GM12878 (cell line): Measurements from ENCODE around the gene DCAF15. TPM values are rescaled to one million over a fixed set of nuclear protein-coding genes. Genes with fewer than 3 reads are reported as not detected.

Experiments
- ATAC-seq: fragments of 200-7000 bp; cut with Tn5 transposase; 3 replicates; pipeline ENCODE4 v1.9.1; 2020; ENCODE audit warnings: mild to moderate bottlenecking, moderate library complexity
- BruUV-seq: library from RNA; stranded (reverse); fragments of 400-500 nt; replicated peaks from 2 replicates; lab custom pipeline; 2021; lab: Mats Ljungman, UMichigan
- CTCF ChIA-PET: fragments of 300-600 bp; sonication (Branson Sonifier 250); formaldehyde crosslinking; extraction: SDS; loops from one replicate; lab custom pipeline; 2021; ENCODE audit warnings: inconsistent platforms; lab: Yijun Ruan, JAX
- POLR2A ChIA-PET: fragments of 350-600 bp; formaldehyde crosslinking; extraction: SDS; loops from one replicate; lab custom pipeline; 2021; ENCODE audit warnings: inconsistent platforms; lab: Charles Lee
- RAD21 ChIA-PET: fragments of 300-600 bp; sonication (Branson Sonifier 250); formaldehyde crosslinking; loops from one replicate; lab custom pipeline; 2023; ENCODE audit warnings: antibody characterized with exemption; ENCODE audit not compliant: unreplicated experiment; lab: Charles Lee
- SMC1A ChIA-PET: fragments of 300-600 bp; sonication (Branson Sonifier 250); formaldehyde crosslinking; loops from one replicate; lab custom pipeline; 2023; ENCODE audit not compliant: unreplicated experiment, uncharacterized antibody; lab: Charles Lee
- DNase-seq: peaks from one replicate; pipeline ENCODE4 v3.0.0-alpha.2; 2011; ENCODE audit warnings: low read depth, low spot score
- FAIRE-seq: peaks from 3 replicates; lab custom pipeline; 2011; peaks lifted over from hg19 to GRCh38; lab: Jason Lieb, UNC
- H2AFZ ChIP-seq: 2 replicates; pipeline ENCODE4 v1.6.0; 2011; ENCODE audit warnings: low read depth, low read length, control low read depth; ENCODE audit not compliant: control insufficient read depth
- H3K27ac ChIP-seq: 2 replicates; pipeline ENCODE4 v1.5.1; 2011; ENCODE audit warnings: control low read depth; ENCODE audit not compliant: control insufficient read depth, insufficient read depth
- H3K27me3 ChIP-seq, 2 experiments: replicated peaks in 1 of 2; 2 replicates each; pipeline versions ENCODE4 v1.6.0 to v1.6.1; 2011; ENCODE audit warnings: low read length in 1 of 2; ENCODE audit not compliant: control insufficient read depth in 2 of 2, insufficient read depth in 2 of 2
- H3K36me3 ChIP-seq, 2 experiments: 2 replicates each; pipeline ENCODE4 v1.5.1; 2011; ENCODE audit warnings: low read length in 1 of 2; ENCODE audit not compliant: control insufficient read depth in 2 of 2, insufficient read depth in 2 of 2
- H3K4me1 ChIP-seq: 2 replicates; pipeline ENCODE4 v1.6.1; 2011; ENCODE audit warnings: mild to moderate bottlenecking, low read length, moderate library complexity, mixed read lengths; ENCODE audit not compliant: control insufficient read depth, insufficient read depth
- H3K4me2 ChIP-seq: 2 replicates; pipeline ENCODE4 v1.6.0; 2011; ENCODE audit warnings: control low read depth; ENCODE audit not compliant: control insufficient read depth, insufficient read depth
- H3K4me3 ChIP-seq: fragments of 200-600 bp; sonication (generic); 2 replicates; pipeline ENCODE4 v1.5.1; 2016
- H3K79me2 ChIP-seq: 2 replicates; pipeline ENCODE4 v1.6.0; 2011; ENCODE audit warnings: low read length; ENCODE audit not compliant: control insufficient read depth, insufficient read depth
- H3K9ac ChIP-seq: 2 replicates; pipeline ENCODE4 v1.8.0; 2011; ENCODE audit warnings: low read length, control low read depth, mixed read lengths; ENCODE audit not compliant: control insufficient read depth, insufficient read depth
- H3K9me3 ChIP-seq: replicated peaks from 3 replicates; pipeline ENCODE4 v1.5.1; 2011; ENCODE audit warnings: mild to moderate bottlenecking, low read length; ENCODE audit not compliant: control insufficient read depth, insufficient read depth
- H4K20me1 ChIP-seq: 2 replicates; pipeline ENCODE4 v1.6.0; 2011; ENCODE audit not compliant: control insufficient read depth, insufficient read depth
- TCF12 ChIP-seq: IDR thresholded peaks from 2 replicates; pipeline ENCODE4 v1.6.1; 2011; ENCODE audit warnings: low read depth, mild to moderate bottlenecking, low read length
- WGBS: methylation state at CpG from one replicate; pipeline ENCODE4 v1.1.6; 2016; ENCODE audit warnings: low lambda C conversion rate; ENCODE audit not compliant: insufficient replicate concordance, insufficient coverage; ENCODE audit errors: missing lambda C conversion rate; 5-methylcytosine and 5-hydroxymethylcytosine counted together
- in situ Hi-C: fragments of 300-500 bp; cut with MboI; formaldehyde crosslinking; loops from 9 replicates; pipeline ENCODE4 v1.14.3; 2018; ENCODE audit warnings: mixed read lengths
- intact Hi-C: fragments of 100-400 bp; cut with micrococcal nuclease; formaldehyde crosslinking; loops from one replicate; pipeline ENCODE4 v1.14.2; 2022; ENCODE audit not compliant: unreplicated experiment
- polyA plus RNA-seq, 11 experiments: library from polyadenylated mRNA; depleted of rRNA in 4 of 11; unstranded in 6 of 11; stranded (reverse) in 5 of 11; fragments of >200 nt; fragmentation: Nextera tagmentation in 4 of 11; fragmentation: Illumina TruSeq in 1 of 11; extraction: Ambion mirVana in 4 of 11; extraction: Trizol in 1 of 11; gene quantifications; 1 replicate in 1 of 11; 2 replicates in 10 of 11; pipeline versions ENCODE4 v1.2.1 to v1.2.3, GENCODE V29; 2011 to 2016; ENCODE audit warnings: inconsistent platforms in 2 of 11, missing spikeins in 2 of 11, low read depth in 1 of 11
- total RNA-seq, 4 experiments: library from RNA; depleted of rRNA in 3 of 4; stranded (reverse); fragments of >200 nt in 3 of 4; fragmentation: Illumina TruSeq in 1 of 4; extraction: Trizol in 1 of 4; gene quantifications; 2 replicates each; pipeline versions ENCODE4 v1.2.1 to v1.2.3, GENCODE V29; 2013 to 2021
- TF ChIP-seq, protein P1 (sequence below): IDR thresholded peaks from 2 replicates; pipeline ENCODE4 v1.6.1; 2012; ENCODE audit warnings: low read depth, low read length, improper control_type of control experiment

The DCAF15 gene
- total and polyA plus RNA-seq, 10 of the 15 experiments (the other 5 are each of a cell fraction or from before 2014, with no cell fraction given) = 0.16 to 63.4 (median 26.6) TPM

DNA sequence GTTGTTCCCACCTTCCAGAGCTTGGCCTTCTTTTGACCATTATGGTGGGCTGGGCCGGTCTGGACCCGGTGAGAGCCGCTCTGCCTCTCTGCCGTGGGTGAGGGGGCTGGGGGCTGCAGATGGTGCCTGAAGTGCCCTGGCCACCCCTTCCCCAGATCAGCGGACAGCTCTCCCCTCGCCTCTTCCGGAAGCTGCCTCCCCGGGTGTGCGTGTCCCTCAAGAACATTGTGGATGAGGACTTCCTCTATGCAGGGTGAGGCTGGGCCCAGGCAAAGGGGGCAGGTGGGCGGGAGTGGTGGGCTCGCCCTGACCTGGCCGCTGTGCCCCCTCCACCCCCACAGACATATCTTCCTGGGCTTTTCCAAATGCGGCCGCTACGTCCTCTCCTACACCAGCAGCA lies 1.9 kb downstream of the DCAF15 start:
- Histone ChIP-seq H3K4me1 (peaks cover 11% of the 10 kb centered on the region), H3K9me3 (no peaks in the 10 kb centered on the region), H3K4me2 (no peak overlapping the region), H3K27me3 (no peaks in the 10 kb centered on the region), H3K27ac (no peak overlapping the region), H2AFZ (no peak overlapping the region), H4K20me1 (no peaks in the 10 kb centered on the region), H3K36me3 (peaks cover 0 to 12% of the 10 kb centered on the region in 2 experiments; a peak in 3 of 4 replicates), H3K4me3 (no peak overlapping the region), H3K9ac (peak overlapping the region; percentile 81; the same call in 1 of the 2 replicates), H3K79me2 (peaks cover 15% of the 10 kb centered on the region)
- no TSS peak for BruUV-seq
- FAIRE-seq = no peak
- ATAC-seq = no peak
- intact Hi-C loops = loop anchor here (5.0 kb wide), 2 partner anchors 33 to 78 kb away; partner anchors contain the start of gene IL27RA
- RAD21 ChIA-PET = interaction anchor here (2.7 to 3.2 kb wide), 2 partner anchors 52 to 77 kb away, joined by 17 to 21 read pairs; partner anchors contain the start of genes IL27RA and RFX1
- no peak for DNase-seq
- SMC1A ChIA-PET = no interaction called here
- in situ Hi-C loops = no loop called here
- CTCF ChIA-PET = interaction anchor here (0.6 to 2.9 kb wide), 4 partner anchors 69 to 105 kb away, joined by 3 to 10 read pairs (median 5); no protein-coding TSS in a partner anchor
- POLR2A ChIA-PET = interaction anchor here (1.0 to 1.1 kb wide), 2 partner anchors 33 to 118 kb away, joined by 3 to 4 read pairs; partner anchors contain the start of gene MISP3
- 79% methylated on average over 15 of the region's 15 CpGs for WGBS
- TF ChIP-seq, protein P1, sequence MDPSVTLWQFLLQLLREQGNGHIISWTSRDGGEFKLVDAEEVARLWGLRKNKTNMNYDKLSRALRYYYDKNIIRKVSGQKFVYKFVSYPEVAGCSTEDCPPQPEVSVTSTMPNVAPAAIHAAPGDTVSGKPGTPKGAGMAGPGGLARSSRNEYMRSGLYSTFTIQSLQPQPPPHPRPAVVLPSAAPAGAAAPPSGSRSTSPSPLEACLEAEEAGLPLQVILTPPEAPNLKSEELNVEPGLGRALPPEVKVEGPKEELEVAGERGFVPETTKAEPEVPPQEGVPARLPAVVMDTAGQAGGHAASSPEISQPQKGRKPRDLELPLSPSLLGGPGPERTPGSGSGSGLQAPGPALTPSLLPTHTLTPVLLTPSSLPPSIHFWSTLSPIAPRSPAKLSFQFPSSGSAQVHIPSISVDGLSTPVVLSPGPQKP = no peak

DNA sequence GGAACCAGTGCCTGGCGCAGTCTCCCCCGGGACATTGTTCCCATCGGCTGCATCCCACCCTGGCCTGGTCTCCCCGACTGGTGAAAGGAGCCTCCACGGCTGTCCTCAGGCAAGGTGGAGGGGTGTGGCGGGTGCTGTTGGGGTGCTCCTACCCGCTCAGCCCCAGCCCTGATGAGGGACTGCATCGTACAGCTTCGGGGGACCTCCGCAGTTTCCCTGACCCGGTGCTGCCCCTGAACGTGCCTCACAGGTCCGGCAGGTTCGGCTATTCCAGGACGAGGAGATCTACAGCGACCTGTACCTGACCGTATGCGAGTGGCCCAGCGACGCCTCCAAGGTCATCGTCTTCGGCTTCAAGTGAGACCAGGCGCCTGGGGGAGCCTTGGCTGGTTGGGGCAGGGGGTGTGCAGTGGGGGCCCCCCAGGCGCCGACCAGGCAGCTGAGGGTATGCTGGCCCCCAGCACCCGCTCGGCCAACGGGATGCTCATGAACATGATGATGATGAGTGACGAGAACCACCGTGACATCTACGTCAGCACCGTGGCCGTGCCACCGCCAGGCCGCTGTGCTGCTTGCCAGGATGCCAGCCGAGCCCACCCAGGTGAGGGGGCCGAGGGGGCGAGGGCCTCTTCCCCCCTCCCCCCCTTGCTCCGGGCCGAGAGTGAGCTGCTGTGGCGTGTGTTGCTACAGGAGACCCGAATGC lies 3.5 kb downstream of the DCAF15 start:
- no peaks in the 10 kb centered on the region for H4K20me1 ChIP-seq
- CTCF ChIA-PET = interaction anchor here (1.3 kb wide), 1 partner anchor 49 kb away, joined by 4 read pairs; no protein-coding TSS in a partner anchor
- TF ChIP-seq TCF12 = no peak

More for the DNA sequence above, 3.5 kb downstream of the DCAF15 start:
- ATAC-seq = no peak
- H3K27me3 ChIP-seq = no peaks in the 10 kb centered on the region
- H3K4me2 ChIP-seq = no peak overlapping the region
- no peak overlapping the region for H3K9ac ChIP-seq
- ChIA-PET SMC1A (interaction anchor here (1.3 kb wide), 1 partner anchor 103 kb away, joined by 3 read pairs; no protein-coding TSS in a partner anchor), RAD21 (no interaction called here), POLR2A (interaction anchor here (1.1 to 1.6 kb wide), 2 partner anchors 76 to 103 kb away, joined by 3 read pairs; partner anchors contain the start of gene IL27RA)
- in situ Hi-C loops = no loop called here
- H3K4me3 ChIP-seq = no peak overlapping the region
- peaks cover 15% of the 10 kb centered on the region for H3K79me2 ChIP-seq
- 97% methylated on average over 30 of the region's 42 CpGs for WGBS
- no TSS peak for BruUV-seq
- intact Hi-C loops = no loop called here
- H3K36me3 ChIP-seq = peaks cover 0 to 25% of the 10 kb centered on the region in 2 experiments; a peak in 3 of 4 replicates
- no peak for FAIRE-seq
- peaks cover 11% of the 10 kb centered on the region for H3K4me1 ChIP-seq
- no peaks in the 10 kb centered on the region for H3K9me3 ChIP-seq
- no peak overlapping the region for H3K27ac ChIP-seq
- no peak overlapping the region for H2AFZ ChIP-seq
- no peak for DNase-seq
